Activated CD8-positive, alpha-beta memory T cell treated with anti-CD3 and anti-CD28 coated beads, Interleukin-2, amount 50 U/mL, for 24 hours (primary cell): ENCODE data around the gene SGCA.

ENCODE experiments used
- DNase-seq: peaks from one replicate; pipeline ENCODE4 v3.0.0-alpha.2; 2020; ENCODE audit errors: extremely low read depth

The SGCA gene

DNA sequence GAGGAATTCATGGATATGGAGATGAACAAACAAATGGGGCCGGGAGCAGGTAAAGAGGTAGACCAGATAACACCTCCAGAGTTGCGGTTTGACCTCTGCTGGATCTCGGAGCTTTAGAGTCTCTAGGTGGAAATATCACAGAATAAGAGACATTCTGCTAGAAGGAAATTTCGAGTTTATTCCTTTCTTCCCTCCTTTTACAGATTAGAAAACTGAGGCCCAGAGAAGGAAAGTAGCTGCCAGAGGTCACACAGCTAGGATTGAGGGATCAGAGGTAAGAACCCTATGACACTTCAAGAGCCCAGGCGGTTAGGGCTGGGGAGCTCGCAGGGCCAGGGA, 43.3 kb downstream of the SGCA start:
- no peak for DNase-seq

DNA sequence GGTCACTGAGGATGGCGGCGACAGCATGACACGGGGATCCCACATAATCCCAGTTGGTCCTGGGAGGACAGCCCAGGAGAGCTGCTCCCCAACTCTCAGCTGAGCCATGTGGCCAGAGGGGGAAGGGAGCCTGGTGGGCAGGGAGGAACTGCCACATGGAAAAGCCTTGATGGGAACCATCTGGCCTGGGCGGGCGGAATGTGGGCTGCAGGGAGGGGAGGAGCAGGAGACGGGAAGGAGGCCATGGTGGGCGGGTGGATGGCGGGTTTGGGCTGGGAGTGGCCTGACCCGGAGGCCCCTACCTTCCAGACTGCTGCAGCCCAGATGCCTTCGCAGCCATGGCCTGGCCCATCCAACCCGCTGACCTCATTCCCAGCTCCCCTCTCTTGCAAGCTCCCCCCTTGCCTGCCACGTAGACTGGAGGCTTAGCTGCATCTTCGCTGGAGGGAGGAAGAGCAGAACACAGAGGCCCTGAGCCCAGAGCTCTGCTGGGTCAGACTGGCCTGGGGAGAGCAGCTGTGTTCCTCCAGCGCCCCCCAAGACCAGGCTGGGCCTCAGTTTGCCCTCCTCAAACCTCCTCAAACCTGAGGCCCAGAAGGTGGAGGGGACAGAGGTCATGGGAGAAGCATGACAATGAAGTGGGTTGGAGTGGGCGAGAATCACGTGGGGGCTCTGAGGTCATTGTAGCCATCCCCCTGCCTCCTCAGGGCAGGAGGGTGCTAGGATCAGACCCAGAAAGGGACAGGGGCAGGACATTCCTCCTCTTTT, 43.9 kb downstream of the SGCA start:
- DNase-seq, result no peak

DNA sequence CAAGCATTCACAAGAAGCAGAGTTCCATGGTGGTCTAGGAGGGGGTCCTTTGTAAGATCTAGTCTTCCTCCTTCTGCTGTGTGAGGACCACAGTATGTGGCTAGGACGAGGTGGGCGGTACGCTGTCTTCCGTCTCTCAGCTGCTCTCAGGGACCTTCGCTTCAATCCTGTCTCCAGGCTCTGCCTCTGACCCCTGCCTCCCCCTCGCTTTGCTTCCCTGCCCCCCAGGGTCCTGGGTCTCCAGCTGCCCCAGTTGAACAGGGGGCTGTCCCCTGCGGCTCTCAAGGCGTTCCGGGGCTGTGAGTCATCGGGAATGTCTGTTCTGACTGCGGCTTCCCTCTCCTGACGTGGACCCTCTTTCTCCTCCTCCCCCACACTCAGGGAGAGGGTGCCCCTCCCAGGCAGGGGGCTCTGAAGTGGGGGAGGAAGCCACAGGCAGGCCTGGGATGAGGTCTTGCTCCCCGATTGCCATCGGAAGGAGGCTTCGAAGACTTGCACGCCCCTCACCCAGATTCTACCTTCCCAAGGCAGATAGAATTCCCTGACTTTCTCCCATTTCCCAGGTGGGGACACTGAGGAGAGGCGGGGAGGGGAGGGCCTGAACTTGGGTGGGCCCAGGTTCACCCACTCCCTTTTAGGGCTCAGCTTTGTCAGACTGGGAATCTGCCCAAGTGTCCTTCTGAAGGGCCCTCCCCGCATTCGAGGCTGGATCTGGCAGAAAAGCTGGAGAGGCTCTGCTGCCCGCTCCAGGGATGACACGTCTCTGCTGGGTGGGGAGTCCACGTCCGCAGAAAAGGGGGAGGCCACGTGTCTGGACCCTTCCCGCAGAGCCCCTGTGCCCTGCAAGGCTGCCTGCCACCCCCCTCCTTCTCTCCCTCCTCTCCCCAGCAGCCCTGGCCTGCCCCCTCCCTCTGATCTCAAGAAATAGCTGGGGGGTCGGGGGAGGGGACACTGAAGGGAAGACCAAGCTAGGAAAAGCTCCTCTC, 44.7 kb downstream of the SGCA start:
- DNase-seq, result no peak

DNA sequence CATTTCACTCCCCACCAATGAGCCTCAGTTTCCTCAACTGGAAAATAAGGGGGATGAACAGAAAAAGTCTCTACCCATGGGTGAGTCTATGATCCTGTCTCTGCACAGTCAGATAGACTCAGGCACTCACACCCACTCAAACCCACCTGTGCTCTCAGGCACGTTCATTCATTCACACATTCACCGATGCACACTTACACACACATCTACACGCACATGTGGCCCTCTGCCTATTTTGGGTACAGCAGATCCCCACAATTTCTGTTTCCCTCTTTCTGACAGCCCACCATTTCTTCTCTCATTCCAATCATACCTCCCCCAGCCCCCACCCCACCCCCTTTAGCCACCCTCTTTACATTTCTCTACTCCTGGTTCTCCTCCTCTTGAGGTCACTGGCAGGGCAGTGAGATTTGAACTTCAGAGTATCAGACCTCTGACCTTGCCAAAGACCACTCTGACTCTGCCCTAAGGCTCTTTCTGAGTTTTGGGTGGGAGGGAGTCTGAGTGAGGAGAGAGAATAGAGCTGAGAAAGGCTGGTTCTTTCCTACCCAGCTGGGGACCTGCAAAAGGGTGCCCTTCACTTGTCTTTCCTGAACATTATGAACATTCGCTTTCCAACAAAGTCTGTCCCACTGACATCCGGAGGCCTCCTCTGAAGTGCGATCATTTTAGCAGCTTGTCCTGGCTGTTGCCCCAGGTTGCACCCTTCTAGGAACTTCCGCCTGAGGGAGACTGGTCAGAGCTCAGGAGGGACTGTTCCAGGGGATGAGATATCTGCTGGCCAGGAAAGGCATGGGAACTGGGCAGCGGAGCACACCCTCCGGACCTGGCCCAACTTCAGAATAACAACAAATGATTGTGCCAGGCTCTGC, 45.7 kb downstream of the SGCA start:
- DNase-seq, result no peak

DNA sequence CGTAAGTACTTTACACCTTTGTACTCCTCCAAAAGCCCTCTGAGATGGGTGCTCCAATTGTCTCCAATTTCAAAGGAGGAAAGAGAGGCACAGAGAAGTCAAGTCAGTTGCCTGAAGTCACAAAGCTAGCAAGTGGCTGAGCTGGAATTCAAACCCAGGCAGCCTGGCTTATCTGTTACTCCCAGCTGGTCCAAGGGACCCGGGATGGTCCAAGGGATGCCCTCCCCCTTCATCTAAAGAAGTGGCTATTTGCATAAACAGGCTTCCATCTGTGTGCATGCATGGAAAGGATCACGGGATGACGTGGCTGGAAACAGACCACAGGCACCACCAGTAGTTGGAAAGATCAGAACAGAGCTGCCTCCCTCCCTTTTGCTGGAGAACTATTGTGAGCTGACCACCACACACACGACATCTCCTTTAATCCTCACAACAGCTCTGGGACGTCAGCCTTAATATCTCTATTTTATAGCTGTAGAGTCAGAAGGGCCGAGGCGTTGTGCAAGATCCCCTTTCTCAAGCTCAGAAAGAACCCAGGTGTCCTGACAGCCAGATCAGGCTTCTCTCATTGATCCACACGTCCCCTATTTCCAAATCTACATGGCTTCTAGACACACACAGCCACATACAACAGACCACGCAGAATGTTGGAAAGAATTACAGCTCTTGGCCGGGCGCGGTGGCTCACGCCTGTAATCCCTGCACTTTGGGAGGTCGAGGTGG, 46.5 kb downstream of the SGCA start:
- no peak for DNase-seq

DNA sequence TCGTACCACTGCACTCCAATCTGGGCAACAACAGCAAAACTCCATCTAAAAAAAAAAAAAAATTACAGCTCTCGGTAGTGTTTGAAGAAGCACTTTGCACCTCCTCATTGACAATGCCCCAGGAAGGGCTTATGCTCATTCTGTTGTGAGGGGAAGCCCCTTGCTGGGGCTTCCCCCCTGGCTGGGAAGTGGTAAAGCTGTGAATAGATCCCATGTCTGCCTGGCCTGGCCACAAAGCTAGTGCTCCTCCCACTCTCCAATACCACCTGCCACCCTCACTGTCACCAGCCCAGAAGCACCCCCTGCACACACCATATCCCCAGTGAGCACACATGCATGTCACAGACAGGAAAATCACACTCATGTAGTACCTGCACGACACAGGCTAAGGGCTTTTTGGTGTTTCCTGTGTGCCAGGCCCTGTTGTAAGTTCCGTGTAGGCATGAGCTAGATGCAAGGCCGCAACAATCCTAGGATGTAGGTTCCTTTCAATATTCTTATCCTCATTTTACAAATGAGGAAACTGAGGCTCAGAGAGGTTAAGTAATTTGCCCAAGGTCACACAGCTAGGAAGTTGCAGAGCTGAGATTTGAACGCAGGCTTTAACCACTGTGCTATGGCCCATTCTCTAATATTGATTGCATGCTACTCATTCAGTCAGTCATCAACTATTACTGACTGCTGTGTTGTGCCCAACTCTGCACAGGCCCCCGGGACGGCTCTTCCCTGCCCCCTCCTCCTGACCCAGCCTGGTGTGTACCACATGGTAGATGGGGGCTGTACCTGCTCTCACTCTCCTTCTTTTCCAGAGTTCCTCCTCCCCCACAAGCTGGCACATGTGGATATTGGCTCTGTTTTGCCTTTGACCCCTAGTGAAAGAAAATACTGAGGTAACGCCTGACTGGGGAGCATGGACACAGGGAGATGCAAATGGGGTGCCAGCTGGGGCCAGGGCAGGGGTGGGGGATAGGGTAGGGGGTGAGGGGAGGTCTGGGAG, 47.5 kb downstream of the SGCA start:
- no peak for DNase-seq

DNA sequence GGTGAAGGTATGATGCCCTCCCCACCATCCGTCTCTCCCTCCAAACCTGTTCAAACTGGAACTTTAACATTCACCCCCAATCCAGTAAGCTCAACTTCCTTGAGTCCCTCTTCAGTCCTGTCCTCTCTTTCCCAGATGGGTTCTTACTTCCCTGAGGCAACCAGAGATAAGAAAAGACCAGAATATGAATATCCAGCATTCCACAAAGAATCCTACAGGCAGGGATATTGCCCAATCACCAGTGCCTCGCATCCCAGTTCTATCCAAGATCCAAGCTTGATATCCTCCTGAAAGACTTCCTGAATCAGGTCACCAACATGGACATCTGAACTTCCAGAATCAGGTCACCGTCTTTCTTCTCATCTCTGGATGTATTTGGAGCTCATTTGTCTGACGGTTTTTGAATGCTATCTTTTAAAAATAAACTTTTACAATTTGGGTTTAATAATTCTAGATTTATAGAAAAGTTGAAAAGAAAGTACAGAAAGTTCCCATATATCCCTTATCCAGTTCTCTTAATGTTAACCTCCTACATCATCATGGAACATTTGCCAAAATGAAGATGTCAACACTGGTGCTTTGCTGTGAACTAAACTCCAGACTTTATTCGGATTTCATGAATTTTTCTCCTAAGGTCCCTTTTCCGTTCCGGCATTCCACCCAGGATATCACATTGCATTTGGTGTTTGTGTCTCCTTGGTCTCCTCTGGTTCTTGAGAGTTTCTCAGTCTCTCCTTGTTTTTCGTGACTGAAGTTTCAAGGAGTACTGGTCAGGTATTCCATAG, 49.4 kb downstream of the SGCA start:
- DNase-seq, result no peak

DNA sequence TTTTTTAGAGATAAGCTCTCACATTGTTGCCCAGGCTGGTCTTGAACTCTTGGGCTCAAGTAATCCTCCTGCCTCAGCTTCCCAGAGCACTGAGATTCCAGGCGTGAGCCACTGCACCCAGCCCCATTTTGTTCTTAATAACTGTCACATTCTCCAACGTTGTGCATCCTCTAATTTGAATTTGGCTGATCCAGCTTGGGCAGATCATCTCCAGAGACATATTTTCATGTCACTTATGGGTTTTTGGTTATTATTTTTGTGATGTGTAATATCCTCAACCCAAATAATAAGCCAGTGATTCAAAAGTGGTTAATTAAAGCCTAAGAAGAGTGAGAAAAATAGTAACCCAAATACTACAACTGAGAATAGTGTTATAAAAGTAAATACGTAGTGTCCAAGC, 51.8 kb downstream of the SGCA start:
- DNase-seq, result no peak

DNA sequence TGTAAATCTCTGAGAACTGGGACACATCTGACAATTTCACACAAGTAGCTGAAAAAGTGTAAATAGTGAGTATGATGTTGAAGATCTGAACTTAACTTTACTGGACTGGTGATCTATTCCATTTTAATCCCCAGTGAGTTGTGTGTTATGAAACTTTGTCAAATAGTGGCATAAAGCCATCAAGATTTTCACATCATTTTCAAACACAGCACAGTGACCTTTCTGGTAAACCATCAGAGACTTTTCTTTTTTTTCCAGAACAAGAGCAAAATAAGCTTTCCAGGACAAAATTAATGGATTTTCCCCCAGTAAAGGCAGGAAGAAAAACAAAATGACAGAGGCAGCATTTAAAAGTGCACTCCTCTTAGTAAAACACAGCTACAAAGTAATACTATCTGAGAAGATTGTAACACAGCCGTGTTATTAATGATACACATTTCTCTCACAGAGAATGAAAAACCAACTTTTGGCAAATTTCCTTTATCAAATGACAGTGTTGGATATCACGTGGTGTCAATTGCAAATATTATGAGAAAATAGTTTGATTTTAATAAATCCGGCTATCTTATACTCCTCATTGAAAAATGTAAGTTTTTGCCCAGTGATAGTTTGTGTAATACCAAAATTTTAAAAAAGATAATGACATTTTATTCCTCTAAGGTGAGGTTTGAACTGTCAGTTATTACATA, 52.4 kb downstream of the SGCA start:
- DNase-seq, result no peak

DNA sequence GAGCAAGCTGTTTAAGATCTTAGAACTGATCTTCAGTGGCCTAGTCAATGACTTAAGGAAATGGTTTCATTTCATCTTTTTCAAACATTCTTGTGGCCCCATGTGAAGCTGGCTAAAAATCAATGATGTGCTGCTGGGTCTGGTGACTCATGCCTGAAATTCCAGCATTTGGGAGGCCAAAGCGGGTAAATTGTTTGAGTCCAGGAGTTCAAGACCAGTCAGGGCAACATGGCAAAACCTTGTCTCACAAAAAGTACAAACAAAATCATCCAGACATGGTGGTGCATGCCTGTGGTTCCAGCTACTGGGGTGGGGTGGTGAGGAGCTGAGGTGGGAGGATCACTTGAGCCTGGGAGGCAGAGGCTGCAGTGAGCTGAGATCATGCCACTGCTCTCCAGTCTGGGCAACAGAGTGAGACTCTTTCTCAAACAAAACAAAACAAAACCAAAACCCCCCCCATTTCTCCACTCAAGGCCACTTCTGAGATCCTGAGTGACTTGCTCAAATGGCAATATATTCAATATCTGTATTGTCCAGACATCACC, 53.0 kb downstream of the SGCA start:
- DNase-seq, result no peak

DNA sequence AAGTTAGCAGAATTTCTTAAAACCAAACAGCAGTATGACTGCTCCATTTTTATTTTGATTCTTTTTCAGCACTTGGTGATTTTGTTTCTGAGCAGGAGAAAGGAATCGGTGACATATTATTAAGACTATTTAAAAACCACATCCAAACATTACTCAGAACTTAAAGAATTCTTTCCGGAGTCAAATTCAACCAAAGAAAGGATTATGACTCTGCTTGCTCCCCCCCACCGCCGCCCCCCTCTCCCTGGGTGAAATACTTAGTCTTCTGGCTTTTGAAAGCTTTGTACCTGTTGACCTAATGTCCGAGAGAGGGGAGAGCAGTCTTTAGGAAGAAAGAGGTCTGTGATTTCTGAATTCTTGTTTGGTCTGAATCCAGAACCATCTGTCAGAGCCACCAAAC, 53.5 kb downstream of the SGCA start:
- no peak for DNase-seq

DNA sequence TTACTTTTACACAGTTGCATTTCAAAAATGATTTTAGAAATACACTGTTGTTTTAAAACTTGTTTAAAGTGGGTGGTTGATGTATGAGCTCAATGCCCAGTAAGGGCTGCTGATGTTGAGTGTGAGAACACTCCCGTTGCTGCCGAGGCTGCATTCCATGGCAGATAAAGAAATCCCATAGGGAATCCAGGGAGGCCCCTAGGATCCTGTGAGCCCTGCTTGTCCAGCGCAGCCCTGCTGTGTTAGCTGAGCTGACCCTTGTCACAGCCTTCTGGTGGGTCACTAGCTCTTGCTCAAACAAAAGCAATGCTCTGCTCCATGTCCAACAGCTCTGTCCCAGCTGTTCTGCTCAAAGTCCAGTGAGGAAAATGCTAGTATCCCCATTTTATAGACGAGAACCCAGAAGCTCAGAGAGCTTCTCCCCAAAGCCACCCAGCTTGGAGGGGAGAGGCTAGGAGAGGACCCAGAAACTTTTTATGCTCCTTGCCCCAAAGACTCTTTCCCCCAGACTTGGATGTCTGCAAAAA, 54.2 kb downstream of the SGCA start:
- DNase-seq, result no peak

DNA sequence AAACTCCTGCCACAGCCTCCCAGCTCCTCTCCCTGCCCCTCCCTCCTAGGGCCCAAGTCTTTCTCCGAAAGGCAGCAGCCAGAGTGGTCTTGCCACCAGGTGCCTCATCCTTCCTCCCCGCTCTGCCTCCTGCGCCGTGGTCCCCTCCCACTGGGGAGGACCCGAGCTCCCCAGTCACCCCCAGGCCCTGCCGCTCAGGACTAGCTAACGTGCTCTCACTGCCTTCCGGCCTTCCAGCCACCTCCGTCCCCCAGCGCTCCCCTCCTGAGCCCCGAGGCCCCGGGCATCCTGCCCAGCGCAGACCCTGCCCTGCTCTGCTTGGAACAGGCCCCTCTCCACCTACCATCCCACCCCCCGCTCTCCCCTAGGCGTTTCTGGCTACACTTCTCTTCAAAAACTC, 55.0 kb downstream of the SGCA start:
- no peak for DNase-seq

DNA sequence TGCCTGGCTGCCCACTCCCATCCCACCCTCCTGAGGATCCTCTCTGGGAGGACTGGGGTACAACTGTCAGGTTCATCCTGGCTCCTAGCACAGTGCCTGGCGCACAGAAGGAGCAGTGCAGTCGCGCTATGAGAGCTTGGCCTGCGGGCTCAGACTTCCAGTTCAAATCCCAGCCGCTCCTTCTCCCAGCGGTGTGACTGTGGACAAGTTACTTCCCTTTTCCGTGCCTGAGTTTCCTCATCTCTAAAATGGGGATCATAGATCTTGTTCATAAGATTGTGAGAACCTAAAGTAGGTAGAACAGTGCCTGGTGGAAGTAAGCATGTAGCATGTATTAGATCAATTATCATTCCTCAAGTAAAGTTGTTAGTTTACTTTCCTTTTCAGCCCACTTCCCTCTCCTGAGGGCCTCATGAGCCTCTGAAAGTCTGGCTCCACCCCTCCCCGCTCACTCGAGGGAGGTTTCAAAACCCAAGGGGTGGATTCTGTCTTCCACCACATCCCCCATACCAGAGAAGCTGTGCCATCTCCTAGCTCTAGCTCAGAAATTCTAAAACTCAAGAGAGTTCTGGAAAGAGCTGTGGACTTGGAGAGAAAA, 55.6 kb downstream of the SGCA start:
- DNase-seq, result no peak

DNA sequence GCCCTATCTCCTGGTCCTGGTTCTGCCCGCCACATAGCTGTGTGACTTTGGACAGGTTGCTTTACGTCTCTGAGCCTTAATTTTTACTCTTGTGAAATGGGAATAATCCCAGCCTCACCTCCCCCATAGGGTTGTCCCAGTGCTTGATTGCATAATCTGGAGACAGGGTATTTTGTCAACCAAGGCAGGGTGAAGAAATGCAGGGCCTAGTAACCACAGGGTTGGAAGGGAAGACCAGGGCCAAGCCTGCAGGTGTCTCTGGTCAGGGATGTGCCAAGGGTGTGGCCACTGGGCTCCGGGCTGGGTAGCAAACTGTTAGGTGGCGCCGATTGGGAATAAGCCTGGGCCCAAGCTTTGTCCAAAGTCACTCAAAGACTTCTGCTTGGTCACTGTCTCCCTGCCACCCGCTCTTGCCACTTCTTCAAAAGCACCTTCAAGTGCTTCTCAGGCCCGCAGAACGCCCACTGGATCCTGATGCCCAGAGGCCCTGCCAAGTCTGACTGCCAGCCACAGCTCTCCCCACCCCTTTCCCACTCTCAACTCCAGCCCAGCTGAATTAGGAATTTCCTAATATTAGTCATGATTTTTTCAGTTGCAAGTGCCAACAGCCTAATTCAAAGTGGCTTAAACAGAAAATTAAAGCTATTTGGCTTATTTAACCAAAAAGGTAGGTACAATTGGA, 56.2 kb downstream of the SGCA start:
- DNase-seq, result no peak

DNA sequence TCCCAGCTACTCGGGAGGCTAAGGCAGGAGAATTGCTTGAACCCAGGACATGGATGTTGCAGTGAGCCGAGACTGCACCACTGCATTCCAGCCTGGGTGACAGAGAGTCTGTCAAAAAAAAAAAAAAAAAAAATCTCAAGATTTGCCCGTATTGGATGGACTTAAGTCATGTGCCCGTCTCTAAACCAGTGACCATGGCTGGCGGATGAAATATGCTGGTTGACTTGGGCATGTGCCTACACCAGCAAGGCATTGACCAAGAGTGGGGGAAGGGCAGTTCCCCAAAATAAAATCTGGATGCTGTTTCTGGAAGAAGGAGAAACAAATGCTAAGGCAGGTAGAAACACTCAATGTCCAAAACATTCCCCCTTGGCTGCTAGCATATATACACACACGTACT, 57.1 kb downstream of the SGCA start:
- no peak for DNase-seq
